ENCODE results near the gene SMC1B. TPM values are rescaled to one million over a fixed set of nuclear protein-coding genes. Genes with fewer than 3 reads are reported as not detected.
"Not testable (repeated sequence)": the region's sequence is repeated elsewhere in the genome, so short reads cannot be mapped to it uniquely, and the experiment has no call there.

The SMC1B gene
- polyA plus RNA-seq, 4 donors, result 0.14 to 0.40 (median 0.18) TPM

GRCh38 chr22:45358127-45358526 is 55.3 kb downstream of the SMC1B start:
- no peak for DNase-seq (ENCODE audit: low read depth in 4 of 4, low spot score in 3 of 4)

GRCh38 chr22:45357490-45357889 is 55.9 kb downstream of the SMC1B start:
- DNase-seq (ENCODE audit: low read depth in 4 of 4, low spot score in 3 of 4), result no peak

- no peak for DNase-seq (ENCODE audit: low read depth in 4 of 4, low spot score in 3 of 4)
Measured at GRCh38 chr22:45353786-45354185, 59.6 kb downstream of the SMC1B start.

GRCh38 chr22:45352757-45353156 is 60.6 kb downstream of the SMC1B start:
- DNase-seq (ENCODE audit: low read depth in 4 of 4, low spot score in 3 of 4), result not testable (repeated sequence)

GRCh38 chr22:45351956-45352355 is 61.4 kb downstream of the SMC1B start:
- no peak for DNase-seq (ENCODE audit: low read depth in 4 of 4, low spot score in 3 of 4)

GRCh38 chr22:45349916-45350315 is 63.5 kb downstream of the SMC1B start:
- DNase-seq (ENCODE audit: low read depth in 4 of 4, low spot score in 3 of 4), result no peak

GRCh38 chr22:45344334-45344733 is 69.1 kb downstream of the SMC1B start:
- no peak for DNase-seq (ENCODE audit: low read depth in 4 of 4, low spot score in 3 of 4)

- no peak for DNase-seq (ENCODE audit: low read depth in 4 of 4, low spot score in 3 of 4)
Measured at GRCh38 chr22:45343143-45343542, 70.3 kb downstream of the SMC1B start.

- DNase-seq (ENCODE audit: low read depth in 4 of 4, low spot score in 3 of 4), result no peak
Measured at GRCh38 chr22:45341498-45341897, 71.9 kb downstream of the SMC1B start.

- no peak for DNase-seq (ENCODE audit: low read depth in 4 of 4, low spot score in 3 of 4)
Measured at GRCh38 chr22:45340323-45340722, 73.1 kb downstream of the SMC1B start.

- no peak for DNase-seq (ENCODE audit: low read depth in 4 of 4, low spot score in 3 of 4)
Measured at GRCh38 chr22:45338795-45339194, 74.6 kb downstream of the SMC1B start.

- DNase-seq (ENCODE audit: low read depth in 4 of 4, low spot score in 3 of 4), result no peak
Measured at GRCh38 chr22:45337536-45337935, 75.9 kb downstream of the SMC1B start.

GRCh38 chr22:45336971-45337431 is 76.4 kb downstream of the SMC1B start:
- DNase-seq (ENCODE audit: low read depth in 4 of 4, low spot score in 3 of 4), result no peak

GRCh38 chr22:45335854-45336522 is 77.4 kb downstream of the SMC1B start:
- no peak for DNase-seq (ENCODE audit: low read depth in 4 of 4, low spot score in 3 of 4)

GRCh38 chr22:45335021-45335818 is 78.2 kb downstream of the SMC1B start:
- DNase-seq (ENCODE audit: low read depth in 4 of 4, low spot score in 3 of 4), result no peak

GRCh38 chr22:45334528-45334927 is 78.9 kb downstream of the SMC1B start:
- no peak for DNase-seq (ENCODE audit: low read depth in 4 of 4, low spot score in 3 of 4)

- DNase-seq (ENCODE audit: low read depth in 4 of 4, low spot score in 3 of 4), result no peak
Measured at GRCh38 chr22:45334068-45334467, 79.3 kb downstream of the SMC1B start.

GRCh38 chr22:45332001-45332400 is 81.4 kb downstream of the SMC1B start:
- no peak for DNase-seq (ENCODE audit: low read depth in 4 of 4, low spot score in 3 of 4)

GRCh38 chr22:45331486-45331885 is 81.9 kb downstream of the SMC1B start:
- no peak for DNase-seq (ENCODE audit: low read depth in 4 of 4, low spot score in 3 of 4)

- DNase-seq (ENCODE audit: low read depth in 4 of 4, low spot score in 3 of 4), result no peak
Measured at GRCh38 chr22:45330548-45330947, 82.9 kb downstream of the SMC1B start.

- DNase-seq (ENCODE audit: low read depth in 4 of 4, low spot score in 3 of 4), result no peak
Measured at GRCh38 chr22:45329530-45329936, 83.9 kb downstream of the SMC1B start.

Measured in right renal pelvis (tissue), 4 donors.